Endothelial cell of umbilical vein (primary cell): ENCODE data around the gene SULT2A1. TPM values are rescaled to one million over a fixed set of nuclear protein-coding genes. Genes with fewer than 3 reads are reported as not detected.

Experiments used
- BruUV-seq: library from RNA; stranded (reverse); fragments of 400-500 nt; replicated peaks from 2 replicates; lab custom pipeline; 2021; lab: Mats Ljungman, UMichigan
- CTCF ChIA-PET: fragments of 300-600, 350-600 bp; sonication (Branson Sonifier 250); formaldehyde crosslinking; loops from one replicate; lab custom pipeline; 2021; ENCODE audit warnings: antibody characterized with exemption, inconsistent platforms; lab: Charles Lee
- POLR2A ChIA-PET: fragments of 300-600, 350-600 bp; sonication (Branson Sonifier 250); formaldehyde crosslinking; loops from one replicate; lab custom pipeline; 2021; ENCODE audit warnings: antibody characterized with exemption, inconsistent platforms; lab: Charles Lee
- DNase-seq: peaks from one replicate; pipeline ENCODE4 v3.0.0-alpha.2; 2011; ENCODE audit warnings: low read depth, low spot score
- FAIRE-seq: peaks from 2 replicates; lab custom pipeline; 2011; peaks lifted over from hg19 to GRCh38; lab: Jason Lieb, UNC
- H2AFZ ChIP-seq: 2 replicates; pipeline ENCODE4 v1.6.0; 2012; ENCODE audit warnings: low read depth, low read length, control low read depth, inconsistent platforms
- H3K27ac ChIP-seq: 2 replicates; pipeline ENCODE4 v1.5.1; 2011; ENCODE audit warnings: low read depth, mild to moderate bottlenecking, control low read depth, low read length, moderate library complexity; ENCODE audit not compliant: insufficient read depth
- H3K27me3 ChIP-seq, 2 experiments: 2 replicates each; pipeline versions ENCODE4 v1.6.0 to v1.6.1; 2011; ENCODE audit warnings: low read length in 2 of 2, mixed read lengths in 1 of 2; ENCODE audit not compliant: control insufficient read depth in 2 of 2, insufficient read depth in 2 of 2
- H3K36me3 ChIP-seq, 2 experiments: 2 replicates in 1 of 2; 3 replicates in 1 of 2; pipeline ENCODE4 v1.5.1; 2011; ENCODE audit warnings: low read length in 2 of 2, mild to moderate bottlenecking in 1 of 2, moderate library complexity in 1 of 2; ENCODE audit not compliant: control insufficient read depth in 2 of 2, insufficient read depth in 2 of 2; ENCODE audit errors: extremely low read depth in 1 of 2
- H3K4me1 ChIP-seq: 3 replicates; pipeline ENCODE4 v1.5.1; 2011; ENCODE audit warnings: mild to moderate bottlenecking, low read length; ENCODE audit not compliant: control insufficient read depth, insufficient read depth; ENCODE audit errors: extremely low read depth
- H3K4me2 ChIP-seq: 2 replicates; pipeline ENCODE4 v1.6.1; 2011; ENCODE audit warnings: low read length, control low read depth, mixed read lengths; ENCODE audit not compliant: insufficient read depth
- H3K4me3 ChIP-seq, 3 experiments: fragments of 200-600 bp in 1 of 3; sonication (generic), shearing (Covaris generic) in 1 of 3; replicated peaks in 1 of 3; 2 replicates each; pipeline ENCODE4 v1.5.1; 2011 to 2016; ENCODE audit warnings: control low read depth in 3 of 3, low read length in 3 of 3, mild to moderate bottlenecking in 2 of 3, inconsistent platforms in 1 of 3, low read depth in 1 of 3, moderate library complexity in 1 of 3; ENCODE audit not compliant: insufficient read depth in 1 of 3
- H3K79me2 ChIP-seq: 2 replicates; pipeline ENCODE4 v1.6.0; 2012; ENCODE audit warnings: low read length, inconsistent platforms; ENCODE audit not compliant: control insufficient read depth, insufficient read depth
- H3K9ac ChIP-seq: replicated peaks from 2 replicates; pipeline ENCODE3; 2011; ENCODE audit warnings: low read length, control low read depth; ENCODE audit not compliant: insufficient read depth; ENCODE audit errors: extremely low read depth
- H3K9me1 ChIP-seq: replicated peaks from 3 replicates; pipeline ENCODE4 v1.6.0; 2011; ENCODE audit warnings: mild to moderate bottlenecking, low read length; ENCODE audit not compliant: control insufficient read depth, insufficient read depth; ENCODE audit errors: extremely low read depth
- H3K9me3 ChIP-seq: replicated peaks from 2 replicates; pipeline ENCODE4 v1.5.1; 2012; ENCODE audit warnings: low read length, inconsistent platforms; ENCODE audit not compliant: control insufficient read depth, insufficient read depth
- H4K20me1 ChIP-seq: replicated peaks from 2 replicates; pipeline ENCODE3; 2011; ENCODE audit warnings: mild to moderate bottlenecking, low read length; ENCODE audit not compliant: control insufficient read depth, insufficient read depth; ENCODE audit errors: extremely low read depth
- EZH2 ChIP-seq: IDR thresholded peaks from 2 replicates; pipeline ENCODE4 v1.6.1; 2012; ENCODE audit warnings: borderline replicate concordance, low read depth, mild to moderate bottlenecking, moderate library complexity, low read length, inconsistent platforms; ENCODE audit not compliant: severe bottlenecking
- FOS ChIP-seq: IDR thresholded peaks from 2 replicates; pipeline ENCODE4 v1.6.1; 2011; ENCODE audit warnings: mild to moderate bottlenecking, low read length, moderate library complexity, borderline replicate concordance; ENCODE audit not compliant: insufficient read depth
- GATA2 ChIP-seq: IDR thresholded peaks from 2 replicates; pipeline ENCODE4 v1.7.0; 2011; ENCODE audit warnings: low read depth, mild to moderate bottlenecking, moderate library complexity, mixed read lengths, low read length; ENCODE audit not compliant: insufficient read length, insufficient read depth
- JUN ChIP-seq: IDR thresholded peaks from 2 replicates; pipeline ENCODE4 v1.6.1; 2011; ENCODE audit warnings: borderline replicate concordance, low read depth; ENCODE audit not compliant: insufficient read length, insufficient read depth
- MYC ChIP-seq: IDR thresholded peaks from one replicate; pipeline ENCODE4 v1.6.1; 2011; ENCODE audit warnings: mild to moderate bottlenecking, low read depth, low read length
- POLR2A ChIP-seq: IDR thresholded peaks from 2 replicates; pipeline ENCODE4 v1.6.1; 2012; ENCODE audit warnings: low read depth, mild to moderate bottlenecking, control low read depth, low read length
- POLR2AphosphoS5 ChIP-seq: IDR thresholded peaks from 2 replicates; pipeline ENCODE4 v1.6.1; 2012; ENCODE audit warnings: low read depth, mild to moderate bottlenecking, control low read depth, low read length, moderate library complexity; ENCODE audit not compliant: insufficient read depth
- dilution Hi-C: fragments of 300-500 bp; cut with MboI; formaldehyde crosslinking; loops from one replicate; pipeline ENCODE4 v1.15.0; 2019; ENCODE audit warnings: low sequenced_read_pairs; ENCODE audit not compliant: extremely low pct_ligation_motif_present
- intact Hi-C: fragments of 100-400 bp; cut with micrococcal nuclease; formaldehyde crosslinking; loops from one replicate; pipeline ENCODE4 v1.10.0; 2022
- polyA plus RNA-seq, 4 experiments: library from polyadenylated mRNA; depleted of rRNA in 3 of 4; stranded (reverse) in 3 of 4; unstranded in 1 of 4; fragments of >200 nt; gene quantifications; 2 replicates each; pipeline versions ENCODE4 v1.2.1 to v1.2.3, GENCODE V29; 2011 to 2012; ENCODE audit warnings: missing spikeins in 1 of 4
- total RNA-seq: library from RNA; stranded (reverse); gene quantifications from 2 replicates; pipeline ENCODE4 v1.2.3, GENCODE V29; 2021
- TF ChIP-seq, protein P1 (sequence below): IDR thresholded peaks from 2 replicates; pipeline ENCODE4 v1.6.1; 2011; ENCODE audit not compliant: insufficient read depth, insufficient read length
- TF ChIP-seq, protein P2 (sequence below), 2 donors: IDR thresholded peaks; 1 replicate in 1 of 2; 2 replicates in 1 of 2; pipeline ENCODE4 v1.5.1; 2011; ENCODE audit warnings: low read length in 2 of 2, mild to moderate bottlenecking in 2 of 2, moderate library complexity in 2 of 2, control low read depth in 1 of 2, inconsistent platforms in 1 of 2, low read depth in 1 of 2; ENCODE audit not compliant: insufficient read depth in 1 of 2; ENCODE audit errors: extremely low read depth in 1 of 2

SULT2A1 gene
- total and polyA plus RNA-seq, 2 donors (not counting 3 experiments of a cell fraction or from before 2014, with no cell fraction given) = not detected

DNA sequence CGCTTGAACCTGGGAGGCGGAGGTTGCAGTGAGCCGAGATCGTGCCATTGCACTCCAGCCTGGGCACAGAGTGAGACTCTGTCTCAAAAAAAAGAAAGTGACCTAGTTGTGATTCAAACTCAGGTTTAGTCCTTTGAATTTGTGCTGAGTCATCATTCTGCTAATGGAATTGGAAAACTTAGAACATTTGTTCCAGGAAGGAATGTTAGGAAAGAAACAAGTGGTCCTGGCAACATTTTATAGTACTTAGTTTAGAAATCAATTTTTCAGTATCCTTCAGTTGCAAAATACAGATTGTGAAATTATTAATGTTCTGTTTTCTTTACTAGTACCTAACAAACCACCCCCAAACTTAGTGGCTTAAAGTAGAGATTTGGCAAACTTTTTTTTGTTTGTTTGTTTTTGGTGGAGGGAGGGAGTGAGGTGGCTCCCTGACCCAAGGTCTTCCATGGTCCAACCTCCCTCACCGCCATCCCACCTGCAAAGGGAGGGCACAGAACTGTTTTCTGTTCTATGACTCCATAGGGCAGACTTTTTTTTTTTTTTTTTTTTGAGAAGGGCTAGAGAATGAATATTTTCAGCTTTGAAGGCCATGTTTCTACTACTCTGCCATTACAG, 9.2 kb upstream of the SULT2A1 start:
- H3K27me3 ChIP-seq = no peaks in the 10 kb centered on the region
- H3K4me3 ChIP-seq = no peak overlapping the region
- H2AFZ ChIP-seq = no peak overlapping the region
- intact Hi-C loops = no loop called here
- FAIRE-seq (no peak), DNase-seq (no peak)
- H3K79me2 ChIP-seq = no peaks in the 10 kb centered on the region
- no peak overlapping the region for H3K9ac ChIP-seq
- dilution Hi-C loops = no loop called here
- H3K4me2 ChIP-seq = no peak overlapping the region
- BruUV-seq = no TSS peak
- ChIA-PET POLR2A (no interaction called here), CTCF (no interaction called here)
- no peaks in the 10 kb centered on the region for H3K4me1 ChIP-seq
- H3K9me1 ChIP-seq = no peaks in the 10 kb centered on the region
- H4K20me1 ChIP-seq = no peaks in the 10 kb centered on the region
- H3K9me3 ChIP-seq = no peaks in the 10 kb centered on the region
- no peaks in the 10 kb centered on the region for H3K36me3 ChIP-seq
- TF ChIP-seq POLR2A (no peak), POLR2AphosphoS5 (no peak), JUN (no peak), EZH2 (no peak), FOS (no peak), GATA2 (no peak), MYC (no peak)
- TF ChIP-seq, protein P1, sequence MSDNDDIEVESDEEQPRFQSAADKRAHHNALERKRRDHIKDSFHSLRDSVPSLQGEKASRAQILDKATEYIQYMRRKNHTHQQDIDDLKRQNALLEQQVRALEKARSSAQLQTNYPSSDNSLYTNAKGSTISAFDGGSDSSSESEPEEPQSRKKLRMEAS = no peak
- TF ChIP-seq, protein P2, sequence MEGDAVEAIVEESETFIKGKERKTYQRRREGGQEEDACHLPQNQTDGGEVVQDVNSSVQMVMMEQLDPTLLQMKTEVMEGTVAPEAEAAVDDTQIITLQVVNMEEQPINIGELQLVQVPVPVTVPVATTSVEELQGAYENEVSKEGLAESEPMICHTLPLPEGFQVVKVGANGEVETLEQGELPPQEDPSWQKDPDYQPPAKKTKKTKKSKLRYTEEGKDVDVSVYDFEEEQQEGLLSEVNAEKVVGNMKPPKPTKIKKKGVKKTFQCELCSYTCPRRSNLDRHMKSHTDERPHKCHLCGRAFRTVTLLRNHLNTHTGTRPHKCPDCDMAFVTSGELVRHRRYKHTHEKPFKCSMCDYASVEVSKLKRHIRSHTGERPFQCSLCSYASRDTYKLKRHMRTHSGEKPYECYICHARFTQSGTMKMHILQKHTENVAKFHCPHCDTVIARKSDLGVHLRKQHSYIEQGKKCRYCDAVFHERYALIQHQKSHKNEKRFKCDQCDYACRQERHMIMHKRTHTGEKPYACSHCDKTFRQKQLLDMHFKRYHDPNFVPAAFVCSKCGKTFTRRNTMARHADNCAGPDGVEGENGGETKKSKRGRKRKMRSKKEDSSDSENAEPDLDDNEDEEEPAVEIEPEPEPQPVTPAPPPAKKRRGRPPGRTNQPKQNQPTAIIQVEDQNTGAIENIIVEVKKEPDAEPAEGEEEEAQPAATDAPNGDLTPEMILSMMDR (IDR thresholded peaks at IDR 0.05; ENCODE audit: extremely low read depth in 1 of 2, insufficient read depth in 1 of 2, low read depth in 1 of 2, low read length in 2 of 2) = no peak
- no peak overlapping the region for H3K27ac ChIP-seq
